ENCODE results near the gene RAVER2. TPM values are rescaled to one million over a fixed set of nuclear protein-coding genes. Genes with fewer than 3 reads are reported as not detected.
A peak's percentile ranks its signal among the peaks of the same experiment; 100 is the strongest.
"Not testable (repeated sequence)": the region's sequence is repeated elsewhere in the genome, so short reads cannot be mapped to it uniquely, and the experiment has no call there.

Gene RAVER2
- 0.34 and 0.36 TPM in 2 replicates for total RNA-seq

GRCh38 chr1:64744492-64745180, at the start of gene RAVER2:
Gene RAVER2 (plus strand): TSS chr1:64745075. CDS start chr1:64745173, 98 bp downstream.
- Mint-ChIP-seq H3K4me3 (peak within 1 kb of the TSS; percentile 81), H3K4me1 (ENCODE audit: low read depth) (peaks cover 5% of the 10 kb centered on the region), H3K27ac (no peak within 1 kb of the TSS), H3K9me3 (no peaks in the 10 kb centered on the region), H3K36me3 (ENCODE audit: low read depth) (peaks cover 1% of the 10 kb centered on the region), H3K27me3 (ENCODE audit: insufficient read depth) (peaks cover 48% of the 10 kb centered on the region)
- intact Hi-C loops (cut with micrococcal nuclease): loop anchor here (2.0 to 5.0 kb wide), 2 partner anchors 80 to 333 kb away; no protein-coding TSS in a partner anchor
- peak; percentile 28 for DNase-seq (ENCODE audit: low spot score)

GRCh38 chr1:64696879-64697278, 48.0 kb upstream of the RAVER2 start:
- intact Hi-C loops (cut with micrococcal nuclease): no loop called here
- H3K27me3 Mint-ChIP-seq (ENCODE audit: insufficient read depth): no peaks in the 10 kb centered on the region
- H3K27ac Mint-ChIP-seq: no peak overlapping the region
- H3K9me3 Mint-ChIP-seq: no peaks in the 10 kb centered on the region
- H3K4me1 Mint-ChIP-seq (ENCODE audit: low read depth): no peaks in the 10 kb centered on the region
- H3K36me3 Mint-ChIP-seq (ENCODE audit: low read depth): no peaks in the 10 kb centered on the region
- no peak overlapping the region for H3K4me3 Mint-ChIP-seq
- no peak for DNase-seq (ENCODE audit: low spot score)

GRCh38 chr1:64699327-64699726, 45.5 kb upstream of the RAVER2 start:
- intact Hi-C loops (cut with micrococcal nuclease): no loop called here
- Mint-ChIP-seq H3K27ac (no peak overlapping the region), H3K4me3 (no peak overlapping the region), H3K9me3 (no peaks in the 10 kb centered on the region), H3K27me3 (ENCODE audit: insufficient read depth) (peaks cover 2% of the 10 kb centered on the region), H3K36me3 (ENCODE audit: low read depth) (no peaks in the 10 kb centered on the region), H3K4me1 (ENCODE audit: low read depth) (no peaks in the 10 kb centered on the region)
- no peak for DNase-seq (ENCODE audit: low spot score)

GRCh38 chr1:64701071-64701470, 43.8 kb upstream of the RAVER2 start:
- H3K27ac Mint-ChIP-seq: no peak overlapping the region
- no peaks in the 10 kb centered on the region for H3K36me3 Mint-ChIP-seq (ENCODE audit: low read depth)
- intact Hi-C loops (cut with micrococcal nuclease): no loop called here
- H3K4me3 Mint-ChIP-seq: no peak overlapping the region
- no peaks in the 10 kb centered on the region for H3K4me1 Mint-ChIP-seq (ENCODE audit: low read depth)
- peaks cover 2% of the 10 kb centered on the region for H3K27me3 Mint-ChIP-seq (ENCODE audit: insufficient read depth)
- no peaks in the 10 kb centered on the region for H3K9me3 Mint-ChIP-seq
- DNase-seq (ENCODE audit: low spot score): no peak

- H3K36me3 Mint-ChIP-seq (ENCODE audit: low read depth): no peaks in the 10 kb centered on the region
- intact Hi-C loops (cut with micrococcal nuclease): no loop called here
- no peak for DNase-seq (ENCODE audit: low spot score)
- peaks cover 5% of the 10 kb centered on the region for H3K27me3 Mint-ChIP-seq (ENCODE audit: insufficient read depth)
- no peak overlapping the region for H3K4me3 Mint-ChIP-seq
- no peaks in the 10 kb centered on the region for H3K4me1 Mint-ChIP-seq (ENCODE audit: low read depth)
- no peaks in the 10 kb centered on the region for H3K9me3 Mint-ChIP-seq
- H3K27ac Mint-ChIP-seq: no peak overlapping the region
Measured at GRCh38 chr1:64701886-64702285, 43.0 kb upstream of the RAVER2 start.

GRCh38 chr1:64702670-64703069, 42.2 kb upstream of the RAVER2 start:
- DNase-seq (ENCODE audit: low spot score); H3K27me3 Mint-ChIP-seq (ENCODE audit: insufficient read depth); H3K27ac Mint-ChIP-seq; H3K4me1 Mint-ChIP-seq (ENCODE audit: low read depth); H3K4me3 Mint-ChIP-seq; intact Hi-C loops (cut with micrococcal nuclease); H3K9me3 Mint-ChIP-seq; H3K36me3 Mint-ChIP-seq (ENCODE audit: low read depth): not testable (repeated sequence)

GRCh38 chr1:64703600-64703999, 41.3 kb upstream of the RAVER2 start:
- no peak overlapping the region for H3K27ac Mint-ChIP-seq
- peaks cover 5% of the 10 kb centered on the region for H3K27me3 Mint-ChIP-seq (ENCODE audit: insufficient read depth)
- no peak overlapping the region for H3K4me3 Mint-ChIP-seq
- DNase-seq (ENCODE audit: low spot score): no peak
- H3K4me1 Mint-ChIP-seq (ENCODE audit: low read depth): no peaks in the 10 kb centered on the region
- H3K9me3 Mint-ChIP-seq: no peaks in the 10 kb centered on the region
- intact Hi-C loops (cut with micrococcal nuclease): no loop called here
- H3K36me3 Mint-ChIP-seq (ENCODE audit: low read depth): no peaks in the 10 kb centered on the region

GRCh38 chr1:64705591-64705990, 39.3 kb upstream of the RAVER2 start:
- peaks cover 5% of the 10 kb centered on the region for H3K27me3 Mint-ChIP-seq (ENCODE audit: insufficient read depth)
- H3K4me1 Mint-ChIP-seq (ENCODE audit: low read depth): no peaks in the 10 kb centered on the region
- intact Hi-C loops (cut with micrococcal nuclease): no loop called here
- H3K9me3 Mint-ChIP-seq: no peaks in the 10 kb centered on the region
- DNase-seq (ENCODE audit: low spot score): no peak
- no peaks in the 10 kb centered on the region for H3K36me3 Mint-ChIP-seq (ENCODE audit: low read depth)
- H3K27ac Mint-ChIP-seq: no peak overlapping the region
- no peak overlapping the region for H3K4me3 Mint-ChIP-seq

GRCh38 chr1:64711266-64711665, 33.6 kb upstream of the RAVER2 start:
- intact Hi-C loops (cut with micrococcal nuclease): no loop called here
- H3K4me1 Mint-ChIP-seq (ENCODE audit: low read depth): no peaks in the 10 kb centered on the region
- no peaks in the 10 kb centered on the region for H3K36me3 Mint-ChIP-seq (ENCODE audit: low read depth)
- H3K4me3 Mint-ChIP-seq: no peak overlapping the region
- H3K27me3 Mint-ChIP-seq (ENCODE audit: insufficient read depth): peaks cover 4% of the 10 kb centered on the region
- H3K9me3 Mint-ChIP-seq: no peaks in the 10 kb centered on the region
- H3K27ac Mint-ChIP-seq: no peak overlapping the region
- DNase-seq (ENCODE audit: low spot score): no peak

- no peak overlapping the region for H3K4me3 Mint-ChIP-seq
- intact Hi-C loops (cut with micrococcal nuclease): no loop called here
- no peaks in the 10 kb centered on the region for H3K36me3 Mint-ChIP-seq (ENCODE audit: low read depth)
- H3K4me1 Mint-ChIP-seq (ENCODE audit: low read depth): no peaks in the 10 kb centered on the region
- peaks cover 2% of the 10 kb centered on the region for H3K27me3 Mint-ChIP-seq (ENCODE audit: insufficient read depth)
- DNase-seq (ENCODE audit: low spot score): no peak
- no peak overlapping the region for H3K27ac Mint-ChIP-seq
- no peaks in the 10 kb centered on the region for H3K9me3 Mint-ChIP-seq
Measured at GRCh38 chr1:64712049-64712448, 32.8 kb upstream of the RAVER2 start.

GRCh38 chr1:64715186-64715585, 29.7 kb upstream of the RAVER2 start:
- Mint-ChIP-seq H3K36me3 (ENCODE audit: low read depth) (no peaks in the 10 kb centered on the region), H3K4me3 (no peak overlapping the region), H3K9me3 (no peaks in the 10 kb centered on the region), H3K27me3 (ENCODE audit: insufficient read depth) (peaks cover 2% of the 10 kb centered on the region), H3K27ac (no peak overlapping the region), H3K4me1 (ENCODE audit: low read depth) (no peaks in the 10 kb centered on the region)
- intact Hi-C loops (cut with micrococcal nuclease): no loop called here
- DNase-seq (ENCODE audit: low spot score): no peak

GRCh38 chr1:64721135-64721534, 23.7 kb upstream of the RAVER2 start:
- no peak overlapping the region for H3K27ac Mint-ChIP-seq
- H3K4me1 Mint-ChIP-seq (ENCODE audit: low read depth): no peaks in the 10 kb centered on the region
- no peak overlapping the region for H3K4me3 Mint-ChIP-seq
- no peaks in the 10 kb centered on the region for H3K9me3 Mint-ChIP-seq
- intact Hi-C loops (cut with micrococcal nuclease): no loop called here
- H3K36me3 Mint-ChIP-seq (ENCODE audit: low read depth): no peaks in the 10 kb centered on the region
- DNase-seq (ENCODE audit: low spot score): no peak
- H3K27me3 Mint-ChIP-seq (ENCODE audit: insufficient read depth): peaks cover 12% of the 10 kb centered on the region

GRCh38 chr1:64721576-64722145, 23.2 kb upstream of the RAVER2 start:
- Mint-ChIP-seq H3K4me1 (ENCODE audit: low read depth) (no peaks in the 10 kb centered on the region), H3K36me3 (ENCODE audit: low read depth) (no peaks in the 10 kb centered on the region), H3K9me3 (no peaks in the 10 kb centered on the region), H3K4me3 (no peak overlapping the region), H3K27me3 (ENCODE audit: insufficient read depth) (peaks cover 12% of the 10 kb centered on the region), H3K27ac (no peak overlapping the region)
- intact Hi-C loops (cut with micrococcal nuclease): no loop called here
- DNase-seq (ENCODE audit: low spot score): no peak
